HG03066 (cell line): ENCODE measurements around the gene TUBB6.
A peak's percentile ranks its signal among the peaks of the same experiment; 100 is the strongest.

ENCODE experiments used
- ATAC-seq: cut with Tn5 transposase; IDR thresholded peaks from one replicate; pipeline ENCODE4 v1.9.1; 2021; ENCODE audit warnings: low read depth; ENCODE audit not compliant: unreplicated experiment

Gene TUBB6

GRCh38 chr18:12313530-12314245 is 5.6 kb downstream of the TUBB6 start:
- ATAC-seq: no peak

- ATAC-seq: no peak
Measured at GRCh38 chr18:12314591-12315305, 6.7 kb downstream of the TUBB6 start.

- no peak for ATAC-seq
Measured at GRCh38 chr18:12315490-12315889, 7.4 kb downstream of the TUBB6 start.

- ATAC-seq: no peak
Measured at GRCh38 chr18:12315911-12316310, 7.9 kb downstream of the TUBB6 start.

- no peak for ATAC-seq
Measured at GRCh38 chr18:12317664-12318333, 9.8 kb downstream of the TUBB6 start.

- no peak for ATAC-seq
Measured at GRCh38 chr18:12318334-12318697, 10.3 kb downstream of the TUBB6 start.

GRCh38 chr18:12318857-12319256 is 10.8 kb downstream of the TUBB6 start:
- ATAC-seq: no peak

GRCh38 chr18:12321333-12321732 is 13.3 kb downstream of the TUBB6 start:
- peak; percentile 64 for ATAC-seq

- ATAC-seq: no peak
Measured at GRCh38 chr18:12324991-12325725, 17.1 kb downstream of the TUBB6 start.

- no peak for ATAC-seq
Measured at GRCh38 chr18:12325726-12326245, 17.7 kb downstream of the TUBB6 start.

- ATAC-seq: no peak
Measured at GRCh38 chr18:12326711-12327460, 18.8 kb downstream of the TUBB6 start.

- no peak for ATAC-seq
Measured at GRCh38 chr18:12327510-12328178, 19.6 kb downstream of the TUBB6 start.

GRCh38 chr18:12328179-12328823 is 20.3 kb downstream of the TUBB6 start:
- ATAC-seq: no peak

GRCh38 chr18:12329125-12329698 is 21.2 kb downstream of the TUBB6 start:
- no peak for ATAC-seq

GRCh38 chr18:12330766-12331165 is 22.7 kb downstream of the TUBB6 start:
- ATAC-seq: no peak

- no peak for ATAC-seq
Measured at GRCh38 chr18:12333506-12334290, 25.7 kb downstream of the TUBB6 start.

GRCh38 chr18:12334366-12334808 is 26.3 kb downstream of the TUBB6 start:
- no peak for ATAC-seq

- ATAC-seq: no peak
Measured at GRCh38 chr18:12334863-12335262, 26.8 kb downstream of the TUBB6 start.
